Caco-2 (cell line): ENCODE data around the gene GRIN2A. TPM values are rescaled to one million over a fixed set of nuclear protein-coding genes. Genes with fewer than 3 reads are reported as not detected.

Source experiments
- BruUV-seq: library from RNA; stranded (reverse); fragments of 400-500 nt; replicated peaks from 2 replicates; lab custom pipeline; 2021; lab: Mats Ljungman, UMichigan
- CTCF ChIA-PET: fragments of 300-600 bp; sonication (Branson Sonifier 250); formaldehyde crosslinking; loops from one replicate; lab custom pipeline; 2022; ENCODE audit warnings: antibody characterized with exemption; lab: Charles Lee
- POLR2A ChIA-PET: fragments of 300-600 bp; sonication (Branson Sonifier 250); formaldehyde crosslinking; loops from one replicate; lab custom pipeline; 2022; ENCODE audit warnings: antibody characterized with exemption; lab: Charles Lee
- DNase-seq, 2 experiments: peaks; one replicate each; pipeline versions ENCODE4 v3.0.0 to v3.0.0-alpha.2; 2020 to 2022
- H3K27me3 ChIP-seq: replicated peaks from 2 replicates; pipeline ENCODE4 v1.6.0; 2011; ENCODE audit warnings: low read length; ENCODE audit not compliant: control insufficient read depth, insufficient read depth
- H3K36me3 ChIP-seq: 2 replicates; pipeline ENCODE4 v1.5.1; 2011; ENCODE audit warnings: low read length; ENCODE audit not compliant: control insufficient read depth, insufficient read depth
- H3K4me1 ChIP-seq: fragments of 250-450 bp; sonication (Bioruptor Pico); 2 replicates; pipeline ENCODE4 v1.5.1; 2020; ENCODE audit warnings: mild to moderate bottlenecking
- H3K4me3 ChIP-seq: 2 replicates; pipeline ENCODE4 v1.5.1; 2011; ENCODE audit warnings: low read depth, mild to moderate bottlenecking, control low read depth, low read length
- H3K9me3 ChIP-seq: fragments of 250-450 bp; sonication (Bioruptor Pico); 2 replicates; pipeline ENCODE4 v1.5.1; 2020; ENCODE audit warnings: mild to moderate bottlenecking, moderate library complexity
- H3K27ac Mint-ChIP-seq: one replicate; pipeline ENCODE4 v1.8.0; 2022; ENCODE audit warnings: mixed read lengths; ENCODE audit not compliant: unreplicated experiment
- H3K27me3 Mint-ChIP-seq: one replicate; pipeline ENCODE4 v1.8.0; 2022; ENCODE audit warnings: mixed read lengths; ENCODE audit not compliant: insufficient read depth, unreplicated experiment
- H3K36me3 Mint-ChIP-seq: one replicate; pipeline ENCODE4 v1.8.0; 2022; ENCODE audit warnings: mild to moderate bottlenecking, mixed read lengths; ENCODE audit not compliant: insufficient read depth, unreplicated experiment
- H3K4me1 Mint-ChIP-seq: one replicate; pipeline ENCODE4 v1.8.0; 2022; ENCODE audit warnings: low read depth, mixed read lengths; ENCODE audit not compliant: unreplicated experiment
- H3K4me3 Mint-ChIP-seq: one replicate; pipeline ENCODE4 v1.8.0; 2022; ENCODE audit warnings: mild to moderate bottlenecking, moderate library complexity, mixed read lengths; ENCODE audit not compliant: unreplicated experiment
- H3K9me3 Mint-ChIP-seq: one replicate; pipeline ENCODE4 v1.8.0; 2022; ENCODE audit warnings: mixed read lengths; ENCODE audit not compliant: unreplicated experiment
- CTCF ChIP-seq, 2 experiments: fragments of 200-600 bp in 1 of 2; IDR thresholded peaks; 1 replicate in 1 of 2; 2 replicates in 1 of 2; pipeline versions ENCODE4 v1.5.1 to v1.8.0; 2011 to 2022; ENCODE audit warnings: antibody characterized with exemption in 1 of 2, control low read depth in 1 of 2, inconsistent platforms in 1 of 2, low read depth in 1 of 2, low read length in 1 of 2, mild to moderate bottlenecking in 1 of 2, moderate library complexity in 1 of 2; ENCODE audit not compliant: insufficient read depth in 1 of 2, severe bottlenecking in 1 of 2, unreplicated experiment in 1 of 2
- intact Hi-C: fragments of 100-400 bp; cut with micrococcal nuclease; formaldehyde crosslinking; loops from one replicate; pipeline ENCODE4 v1.10.0; 2022; ENCODE audit not compliant: unreplicated experiment
- total RNA-seq: library from RNA; stranded (reverse); gene quantifications from 2 replicates; pipeline ENCODE4 v1.2.3, GENCODE V29; 2022

Gene GRIN2A
- total RNA-seq, 1 experiment from 2014 or later: 0.54 TPM

- no peaks in the 10 kb centered on the region for H3K9me3 Mint-ChIP-seq
- Histone ChIP-seq H3K4me1 (no peaks in the 10 kb centered on the region), H3K27me3 (no peaks in the 10 kb centered on the region; the same call in 1 of the 2 replicates), H3K4me3 (no peak overlapping the region), H3K36me3 (no peaks in the 10 kb centered on the region), H3K9me3 (no peaks in the 10 kb centered on the region)
- no peaks in the 10 kb centered on the region for H3K36me3 Mint-ChIP-seq
- no peak overlapping the region for H3K4me3 Mint-ChIP-seq
- H3K27ac Mint-ChIP-seq: no peak overlapping the region
- DNase-seq: no peak
- H3K4me1 Mint-ChIP-seq: no peaks in the 10 kb centered on the region
- H3K27me3 Mint-ChIP-seq: peaks cover 15% of the 10 kb centered on the region
- POLR2A ChIA-PET: no interaction called here
- TF ChIP-seq CTCF (IDR thresholded peaks at IDR 0.05; ENCODE audit: insufficient read depth in 1 of 2, low read depth in 1 of 2, low read length in 1 of 2, severe bottlenecking in 1 of 2, unreplicated experiment in 1 of 2): no peak
- CTCF ChIA-PET: no interaction called here
- intact Hi-C loops: no loop called here
- no TSS peak for BruUV-seq
These were observed 355.0 kb downstream of the GRIN2A start for GRCh38 chr16:9827062-9827752.

- Histone ChIP-seq H3K27me3 (no peaks in the 10 kb centered on the region; the same call in 1 of the 2 replicates), H3K4me3 (no peak overlapping the region), H3K9me3 (no peaks in the 10 kb centered on the region), H3K36me3 (no peaks in the 10 kb centered on the region), H3K4me1 (no peaks in the 10 kb centered on the region)
- no TSS peak for BruUV-seq
- H3K9me3 Mint-ChIP-seq: no peaks in the 10 kb centered on the region
- POLR2A ChIA-PET: no interaction called here
- TF ChIP-seq CTCF (IDR thresholded peaks at IDR 0.05; ENCODE audit: insufficient read depth in 1 of 2, low read depth in 1 of 2, low read length in 1 of 2, severe bottlenecking in 1 of 2, unreplicated experiment in 1 of 2): no peak
- H3K27ac Mint-ChIP-seq: no peak overlapping the region
- intact Hi-C loops: no loop called here
- no peak overlapping the region for H3K4me3 Mint-ChIP-seq
- no peaks in the 10 kb centered on the region for H3K4me1 Mint-ChIP-seq
- no peaks in the 10 kb centered on the region for H3K36me3 Mint-ChIP-seq
- CTCF ChIA-PET: no interaction called here
- peaks cover 18% of the 10 kb centered on the region for H3K27me3 Mint-ChIP-seq
- no peak for DNase-seq
These were observed 355.6 kb downstream of the GRIN2A start for GRCh38 chr16:9826656-9827055.

DNA sequence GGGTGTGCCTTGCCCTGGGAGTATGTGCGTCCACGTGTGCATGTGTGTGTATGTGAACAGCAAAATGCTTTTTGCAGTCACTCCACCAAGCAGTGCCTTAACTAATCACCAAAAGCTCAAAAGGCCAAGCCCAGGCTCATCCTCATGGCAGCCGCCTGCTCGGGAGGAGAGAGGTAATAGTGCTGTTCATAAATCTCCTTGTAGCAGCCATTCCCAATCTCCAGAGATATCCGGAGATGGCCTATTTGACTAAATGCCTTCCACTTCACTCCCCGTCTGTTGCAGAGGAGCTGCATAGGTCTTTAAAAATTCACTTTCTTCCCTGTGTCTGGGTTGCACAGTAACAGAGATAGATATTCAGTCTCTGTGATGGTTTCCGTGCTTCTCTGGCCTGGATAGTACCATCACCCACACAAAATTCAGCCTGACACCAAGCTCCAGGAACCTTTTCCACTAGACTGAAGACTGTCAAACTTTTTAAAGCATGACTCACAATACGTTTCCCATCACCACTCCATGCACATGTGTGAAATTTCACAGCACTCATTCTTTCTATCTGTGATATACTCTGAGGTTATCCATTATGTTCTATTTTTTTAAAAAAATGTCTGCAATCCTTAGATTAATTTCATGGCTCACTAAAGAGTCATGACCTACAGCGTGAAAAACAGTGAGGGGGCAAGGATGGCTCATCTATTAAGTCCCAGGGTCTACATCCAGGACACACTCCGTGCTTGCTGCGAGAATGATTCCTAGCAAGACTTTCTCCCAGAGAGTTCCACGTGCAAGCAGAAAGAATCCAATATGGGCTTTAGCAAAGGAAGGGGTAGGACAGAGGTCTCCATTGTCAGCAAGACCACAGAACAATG is 357.8 kb downstream of the GRIN2A start:
- Mint-ChIP-seq H3K4me3 (no peak overlapping the region), H3K9me3 (no peaks in the 10 kb centered on the region), H3K4me1 (no peaks in the 10 kb centered on the region), H3K27me3 (peaks cover 17% of the 10 kb centered on the region), H3K36me3 (no peaks in the 10 kb centered on the region), H3K27ac (no peak overlapping the region)
- intact Hi-C loops: no loop called here
- ChIA-PET CTCF (no interaction called here), POLR2A (no interaction called here)
- H3K4me1 ChIP-seq: no peaks in the 10 kb centered on the region
- H3K9me3 ChIP-seq: no peaks in the 10 kb centered on the region
- BruUV-seq: no TSS peak
- DNase-seq: no peak
- no peak overlapping the region for H3K4me3 ChIP-seq
- no peaks in the 10 kb centered on the region for H3K36me3 ChIP-seq
- TF ChIP-seq CTCF (IDR thresholded peaks at IDR 0.05; ENCODE audit: insufficient read depth in 1 of 2, low read depth in 1 of 2, low read length in 1 of 2, severe bottlenecking in 1 of 2, unreplicated experiment in 1 of 2): no peak
- H3K27me3 ChIP-seq: no peaks in the 10 kb centered on the region; the same call in 1 of the 2 replicates
